Esophagus muscularis mucosa (tissue), 3 donors: Measurements from ENCODE around the gene MAGEA9.
"Not testable (repeated sequence)": the region's sequence is repeated elsewhere in the genome, so short reads cannot be mapped to it uniquely, and the experiment has no call there.

ENCODE experiments used
- CTCF ChIP-seq, 3 experiments: fragments of 200-600 bp in 2 of 3; fragments of 450-650 bp in 1 of 3; sonication (generic) in 2 of 3; IDR thresholded peaks; one replicate each; pipeline ENCODE4 v1.5.1; 2017 to 2019; ENCODE audit warnings: antibody characterized with exemption in 3 of 3, mild to moderate bottlenecking in 2 of 3, moderate library complexity in 1 of 3
- POLR2A ChIP-seq: fragments of 450-650 bp; IDR thresholded peaks from one replicate; pipeline ENCODE4 v1.6.1; 2017; ENCODE audit warnings: antibody characterized with exemption, moderate library complexity, mild to moderate bottlenecking, low read depth

- TF ChIP-seq POLR2A; CTCF (IDR thresholded peaks at IDR 0.05): not testable (repeated sequence)
These were observed 39.5 kb upstream of the MAGEA9 start for GRCh38 chrX:149742269-149742668.
